GM10248 (cell line): ENCODE results near the gene SUN1.

Experiments
- CTCF ChIA-PET: fragments of 300-600 bp; sonication (Branson Sonifier 250); formaldehyde crosslinking; extraction: SDS; loops from one replicate; lab custom pipeline; 2021; ENCODE audit warnings: antibody characterized with exemption; lab: Yijun Ruan, JAX
- POLR2A ChIA-PET: fragments of 350-650 bp; sonication (Branson Sonifier 250); formaldehyde crosslinking; extraction: SDS; loops from one replicate; lab custom pipeline; 2020; ENCODE audit warnings: antibody characterized with exemption; lab: Yijun Ruan, JAX
- DNase-seq: peaks from one replicate; pipeline ENCODE4 v3.0.0; 2012; ENCODE audit errors: extremely low spot score
- TF ChIP-seq, protein P1 (sequence below): IDR thresholded peaks from 2 replicates; pipeline ENCODE4 v1.5.1; 2012; ENCODE audit warnings: mild to moderate bottlenecking, low read depth; ENCODE audit errors: extremely low read depth, missing control alignments, control extremely low read depth

The SUN1 gene

DNA sequence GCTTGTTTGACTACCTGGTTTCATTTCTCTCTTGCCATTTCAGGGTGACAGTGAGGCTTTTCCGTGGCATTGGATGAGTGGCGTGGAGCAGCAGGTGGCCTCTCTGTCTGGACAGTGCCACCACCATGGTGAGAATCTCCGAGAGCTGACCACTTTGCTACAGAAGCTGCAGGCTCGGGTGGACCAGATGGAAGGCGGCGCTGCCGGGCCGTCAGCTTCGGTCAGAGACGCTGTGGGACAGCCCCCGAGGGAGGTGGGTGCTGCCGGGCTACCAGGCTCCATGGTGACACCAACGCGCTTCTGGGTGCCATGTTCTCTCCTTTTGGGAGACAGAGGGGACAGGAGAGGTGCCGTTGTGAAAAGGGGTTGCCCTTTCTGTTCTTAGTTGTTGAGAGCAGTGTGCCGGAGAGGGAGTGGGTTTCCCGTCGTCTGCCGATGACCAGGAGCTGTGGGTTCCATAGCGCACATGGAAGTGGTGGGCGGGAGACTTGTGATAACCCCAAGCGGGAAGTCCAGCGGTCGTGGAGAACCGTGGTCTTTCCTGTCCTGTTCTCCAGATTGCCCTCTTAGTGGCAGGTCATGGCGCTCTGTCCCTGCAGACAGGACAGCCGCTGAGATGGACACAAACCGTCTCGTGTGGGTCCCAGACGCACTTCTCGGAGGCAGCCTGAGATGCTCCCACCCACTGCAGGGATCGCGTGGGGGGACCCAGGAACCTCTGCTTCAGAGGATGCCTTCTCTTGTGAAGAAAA lies 21.3 kb downstream of the SUN1 start:
- ChIA-PET POLR2A (no interaction called here), CTCF (interaction anchor here (1.8 to 2.2 kb wide), 2 partner anchors 10 to 20 kb away, joined by 4 to 8 read pairs; no protein-coding TSS in a partner anchor)
- TF ChIP-seq, protein P1, sequence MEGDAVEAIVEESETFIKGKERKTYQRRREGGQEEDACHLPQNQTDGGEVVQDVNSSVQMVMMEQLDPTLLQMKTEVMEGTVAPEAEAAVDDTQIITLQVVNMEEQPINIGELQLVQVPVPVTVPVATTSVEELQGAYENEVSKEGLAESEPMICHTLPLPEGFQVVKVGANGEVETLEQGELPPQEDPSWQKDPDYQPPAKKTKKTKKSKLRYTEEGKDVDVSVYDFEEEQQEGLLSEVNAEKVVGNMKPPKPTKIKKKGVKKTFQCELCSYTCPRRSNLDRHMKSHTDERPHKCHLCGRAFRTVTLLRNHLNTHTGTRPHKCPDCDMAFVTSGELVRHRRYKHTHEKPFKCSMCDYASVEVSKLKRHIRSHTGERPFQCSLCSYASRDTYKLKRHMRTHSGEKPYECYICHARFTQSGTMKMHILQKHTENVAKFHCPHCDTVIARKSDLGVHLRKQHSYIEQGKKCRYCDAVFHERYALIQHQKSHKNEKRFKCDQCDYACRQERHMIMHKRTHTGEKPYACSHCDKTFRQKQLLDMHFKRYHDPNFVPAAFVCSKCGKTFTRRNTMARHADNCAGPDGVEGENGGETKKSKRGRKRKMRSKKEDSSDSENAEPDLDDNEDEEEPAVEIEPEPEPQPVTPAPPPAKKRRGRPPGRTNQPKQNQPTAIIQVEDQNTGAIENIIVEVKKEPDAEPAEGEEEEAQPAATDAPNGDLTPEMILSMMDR = no peak
- no peak for DNase-seq

DNA sequence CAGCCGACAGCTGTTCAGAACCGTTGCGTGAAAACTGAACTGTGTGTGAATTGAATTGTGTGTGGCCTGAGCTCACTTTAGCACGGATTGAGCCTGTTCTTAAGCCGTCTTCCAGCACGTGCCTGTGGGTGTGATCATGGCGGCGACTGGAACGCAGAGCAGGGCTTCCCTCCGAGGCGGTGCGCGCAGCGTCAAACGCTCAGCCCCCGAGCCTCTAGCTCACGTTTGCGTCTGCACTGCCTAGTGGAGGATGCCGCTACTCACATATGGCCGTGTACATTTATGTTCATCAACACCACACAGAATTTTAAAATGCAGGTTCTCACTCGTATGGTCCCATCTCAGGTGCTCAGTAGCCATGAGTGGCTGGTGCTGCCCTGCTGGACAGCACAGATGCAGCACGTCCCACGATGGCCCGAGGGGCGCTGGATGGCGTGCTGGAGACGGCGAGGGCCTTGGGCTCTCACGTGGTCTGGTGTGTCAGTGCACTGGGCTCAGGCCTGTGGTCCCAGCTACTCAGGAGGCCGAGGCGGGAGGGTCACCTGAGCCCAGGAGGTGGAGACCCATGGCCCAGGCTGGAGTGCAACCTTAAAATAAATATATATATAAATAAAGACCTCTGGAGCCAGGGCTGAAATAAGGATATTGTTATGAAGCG lies 22.0 kb downstream of the SUN1 start:
- POLR2A ChIA-PET = no interaction called here
- TF ChIP-seq, protein P1 = no peak
- no peak for DNase-seq
- CTCF ChIA-PET = no interaction called here

DNA sequence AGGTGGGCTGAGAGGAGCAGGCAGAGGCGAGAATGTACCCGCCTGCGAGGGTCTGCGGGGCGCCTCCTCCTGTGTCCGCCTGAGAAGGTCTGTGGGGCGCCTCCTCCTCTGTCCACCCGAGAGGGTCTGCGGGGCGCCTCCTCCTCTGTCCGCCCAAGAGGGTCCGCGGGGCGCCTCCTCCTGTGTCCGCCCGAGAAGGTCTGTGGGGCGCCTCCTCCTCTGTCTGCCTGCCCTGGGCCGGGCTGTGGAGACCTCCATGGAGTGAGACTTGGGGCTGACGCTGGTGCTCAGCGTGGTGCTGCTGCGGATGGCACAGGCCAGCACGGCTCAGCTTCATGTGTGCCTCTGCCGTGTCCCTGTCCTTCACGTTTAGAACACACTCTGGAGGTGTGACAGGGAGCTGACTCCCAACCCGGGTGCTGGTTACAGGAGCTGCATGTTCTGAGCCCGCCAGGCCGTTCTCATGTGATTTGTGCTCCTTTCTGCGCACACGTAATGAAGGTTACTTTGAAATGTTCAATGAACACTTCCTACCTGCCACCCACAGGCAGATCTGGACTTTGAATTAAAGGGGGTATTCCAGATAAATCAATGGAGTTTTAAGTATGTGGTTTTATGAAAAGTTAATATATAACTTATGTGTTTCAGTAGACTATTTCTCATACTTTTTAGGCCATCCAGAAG lies 23.6 kb downstream of the SUN1 start:
- TF ChIP-seq, protein P1 = no peak
- CTCF ChIA-PET = interaction anchor here (0.7 kb wide), 1 partner anchor 68 kb away, joined by 3 read pairs; no protein-coding TSS in a partner anchor

DNA sequence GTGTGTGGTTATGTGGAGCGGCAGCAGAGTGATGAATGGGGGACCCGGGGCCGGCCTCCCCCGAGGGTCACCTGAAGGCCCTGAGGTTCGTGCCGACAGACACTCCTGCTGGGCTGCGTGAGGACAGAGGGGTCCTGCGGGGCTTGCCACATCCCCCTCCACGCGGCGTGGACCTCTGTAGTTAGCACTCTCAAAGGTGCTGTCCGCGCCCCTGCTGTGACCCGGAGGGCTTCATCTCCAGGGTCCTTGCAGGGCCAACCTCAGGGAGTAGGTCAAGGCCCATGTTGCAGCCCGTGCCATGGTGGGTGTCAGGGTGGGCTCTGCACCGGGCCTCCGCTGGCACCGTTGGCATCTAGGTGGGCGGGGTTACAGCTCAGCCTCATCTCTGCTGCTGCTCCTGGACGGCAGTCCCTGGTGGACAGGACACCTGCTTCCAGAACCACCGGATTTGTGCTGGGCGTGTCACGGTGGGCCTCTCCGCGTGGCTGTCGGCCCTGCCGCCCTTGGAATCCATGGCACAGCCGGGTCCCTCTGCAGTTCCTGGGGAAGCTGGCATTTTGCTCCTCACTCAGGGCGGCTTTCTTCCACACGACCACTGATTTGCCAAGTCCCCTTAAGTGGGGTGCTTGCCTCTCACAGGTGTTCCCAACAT lies 24.3 kb downstream of the SUN1 start:
- no peak for DNase-seq
- ChIA-PET CTCF (interaction anchor here (2.3 kb wide), 1 partner anchor 17 kb away, joined by 11 read pairs; no protein-coding TSS in a partner anchor), POLR2A (no interaction called here)
- TF ChIP-seq, protein P1 = no peak

More for the DNA sequence above, 23.6 kb downstream of the SUN1 start:
- DNase-seq = no peak
- POLR2A ChIA-PET = no interaction called here

DNA sequence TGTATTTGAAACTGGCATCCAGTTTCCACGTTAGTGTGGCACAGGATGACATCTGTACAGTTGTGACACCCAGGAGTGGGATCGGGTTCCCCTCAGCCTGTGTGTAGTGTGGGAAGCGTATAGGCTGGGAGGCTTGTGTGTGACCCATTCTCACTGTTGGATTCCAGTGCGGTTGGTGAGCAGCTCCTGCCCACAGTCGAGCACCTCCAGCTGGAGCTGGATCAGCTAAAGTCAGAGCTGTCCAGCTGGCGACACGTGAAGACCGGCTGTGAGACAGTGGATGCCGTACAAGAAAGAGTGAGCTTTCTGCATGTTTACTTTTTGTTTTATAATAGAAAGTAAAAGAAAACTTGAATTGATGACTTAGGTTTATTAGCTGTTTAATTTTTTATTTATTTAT lies 25.4 kb downstream of the SUN1 start:
- POLR2A ChIA-PET = no interaction called here
- DNase-seq = no peak
- TF ChIP-seq, protein P1 = no peak
- CTCF ChIA-PET = interaction anchor here (2.3 kb wide), 1 partner anchor 15 kb away, joined by 11 read pairs; no protein-coding TSS in a partner anchor
